K562 (cell line): ENCODE results near the gene SAMM50. TPM values are rescaled to one million over a fixed set of nuclear protein-coding genes. Genes with fewer than 3 reads are reported as not detected.

ENCODE experiments used
- CBX1 ChIP-seq: sonication (generic); IDR thresholded peaks from 2 replicates; pipeline ENCODE4 v1.6.1; 2016; ENCODE audit warnings: antibody characterized with exemption, low read depth, mild to moderate bottlenecking
- CBX8 ChIP-seq: fragments of 200-600 bp; sonication (generic); IDR thresholded peaks from 2 replicates; pipeline ENCODE4 v1.6.1; 2012; ENCODE audit warnings: borderline replicate concordance, mixed run types, low read depth, mild to moderate bottlenecking, moderate library complexity, mixed read lengths, low read length, control low read depth, inconsistent platforms; ENCODE audit not compliant: poor library complexity, severe bottlenecking; ENCODE audit errors: extremely low read depth
- CGGBP1 ChIP-seq: fragments of 250-450 bp; sonication (Bioruptor Pico); IDR thresholded peaks from 2 replicates; pipeline ENCODE4 v1.9.0; 2021; ENCODE audit warnings: mild to moderate bottlenecking
- DIDO1 ChIP-seq: fragments of 450-650 bp; IDR thresholded peaks from 2 replicates; pipeline ENCODE4 v1.6.1; 2016; ENCODE audit warnings: low read depth, missing biosample characterization, missing genetic modification characterization
- EP300 ChIP-seq: IDR thresholded peaks from 2 replicates; pipeline ENCODE4 v1.6.1; 2012; ENCODE audit warnings: low read length, improper control_type of control experiment
- ESRRA ChIP-seq: fragments of 450-650 bp; IDR thresholded peaks from 2 replicates; pipeline ENCODE4 v1.6.1; 2014; ENCODE audit warnings: low read depth, mild to moderate bottlenecking, moderate library complexity, borderline replicate concordance
- ETV6 ChIP-seq, 3 experiments: fragments of 150-350 bp in 1 of 3; sonication (generic) in 1 of 3; formaldehyde crosslinking in 1 of 3; IDR thresholded peaks; 2 replicates each; pipeline versions ENCODE4 v1.6.1 to v1.8.0; 2014 to 2022; ENCODE audit warnings: borderline replicate concordance in 2 of 3, low read depth in 2 of 3, antibody characterized with exemption in 1 of 3, low read length in 1 of 3, mild to moderate bottlenecking in 1 of 3, missing genetic modification reagents in 1 of 3
- HDAC8 ChIP-seq: fragments of 450-650 bp; IDR thresholded peaks from 2 replicates; pipeline ENCODE4 v1.6.1; 2016; ENCODE audit warnings: mild to moderate bottlenecking, missing genetic modification characterization, moderate library complexity, missing compliant biosample characterization
- HNRNPUL1 ChIP-seq: fragments of 200-400 bp; formaldehyde crosslinking; IDR thresholded peaks from 2 replicates; pipeline ENCODE4 v1.6.1; 2017; ENCODE audit warnings: low read length
- MAX ChIP-seq: sonication (generic); formaldehyde crosslinking; IDR thresholded peaks from 2 replicates; pipeline ENCODE4 v1.9.0; 2022; ENCODE audit warnings: mild to moderate bottlenecking, missing genetic modification reagents
- MITF ChIP-seq: IDR thresholded peaks from 2 replicates; pipeline ENCODE4 v1.6.1; 2014; ENCODE audit warnings: antibody characterized with exemption
- MYBL2 ChIP-seq, 2 experiments: fragments of 450-650 bp in 1 of 2; sonication (generic) in 1 of 2; formaldehyde crosslinking in 1 of 2; IDR thresholded peaks; 2 replicates each; pipeline versions ENCODE4 v1.6.1 to v1.8.1; 2017 to 2022; ENCODE audit warnings: borderline replicate concordance in 1 of 2, inconsistent platforms in 1 of 2, low read depth in 1 of 2, mild to moderate bottlenecking in 1 of 2, missing genetic modification reagents in 1 of 2, moderate library complexity in 1 of 2
- NFATC3 ChIP-seq: fragments of 450-650 bp; IDR thresholded peaks from 2 replicates; pipeline ENCODE4 v1.6.1; 2017; ENCODE audit warnings: mild to moderate bottlenecking
- NFIX ChIP-seq: fragments of 250-450 bp; sonication (Bioruptor Pico); IDR thresholded peaks from 2 replicates; pipeline ENCODE4 v1.4.0; 2020; ENCODE audit warnings: low read depth, mild to moderate bottlenecking, moderate library complexity
- NUFIP1 ChIP-seq: fragments of 450-650 bp; IDR thresholded peaks from 2 replicates; pipeline ENCODE4 v1.6.1; 2018; ENCODE audit not compliant: partially characterized antibody
- POLR2G ChIP-seq: fragments of 200-400 bp; formaldehyde crosslinking; IDR thresholded peaks from 2 replicates; pipeline ENCODE4 v1.6.1; 2017; ENCODE audit warnings: low read depth, mild to moderate bottlenecking, antibody characterized with exemption, low read length, moderate library complexity
- RBBP5 ChIP-seq: fragments of 200-600 bp; sonication (generic); IDR thresholded peaks from 2 replicates; pipeline ENCODE4 v1.6.1; 2012; ENCODE audit warnings: borderline replicate concordance, mild to moderate bottlenecking, low read length, control low read depth, inconsistent platforms; ENCODE audit not compliant: insufficient read depth, poor library complexity, severe bottlenecking
- RBFOX2 ChIP-seq: fragments of 200-400 bp; formaldehyde crosslinking; IDR thresholded peaks from 2 replicates; pipeline ENCODE4 v1.6.1; 2017; ENCODE audit warnings: low read depth, mild to moderate bottlenecking, low read length, moderate library complexity
- SAFB ChIP-seq: fragments of 200-400 bp; formaldehyde crosslinking; IDR thresholded peaks from 2 replicates; pipeline ENCODE4 v1.6.1; 2017; ENCODE audit warnings: low read depth, low read length, borderline replicate concordance
- SMAD1 ChIP-seq: fragments of 150-350 bp; IDR thresholded peaks from 2 replicates; pipeline ENCODE4 v1.6.1; 2014; ENCODE audit warnings: low read length, low read depth; ENCODE audit not compliant: partially characterized antibody
- SNRNP70 ChIP-seq: fragments of 200-400 bp; formaldehyde crosslinking; optimal IDR thresholded peaks from 2 replicates; pipeline ENCODE3; 2017; ENCODE audit warnings: low read depth, low read length
- THRAP3 ChIP-seq: fragments of 450-650 bp; IDR thresholded peaks from 2 replicates; pipeline ENCODE4 v1.6.1; 2016; ENCODE audit warnings: mild to moderate bottlenecking, inconsistent platforms, borderline replicate concordance
- XRCC5 ChIP-seq: fragments of 200-400 bp; formaldehyde crosslinking; IDR thresholded peaks from 2 replicates; pipeline ENCODE4 v1.6.1; 2017; ENCODE audit warnings: low read depth, mild to moderate bottlenecking, low read length
- ZNF12 ChIP-seq: sonication (generic); formaldehyde crosslinking; IDR thresholded peaks from 2 replicates; pipeline ENCODE4 v1.4.0; 2020; ENCODE audit warnings: mild to moderate bottlenecking, missing genetic modification reagents
- ZNF217 ChIP-seq: sonication (generic); formaldehyde crosslinking; IDR thresholded peaks from 2 replicates; pipeline ENCODE4 v1.8.0; 2022; ENCODE audit warnings: mild to moderate bottlenecking, missing genetic modification reagents
- ZNF354B ChIP-seq: fragments of 250-450 bp; sonication (Bioruptor Pico); IDR thresholded peaks from 2 replicates; pipeline ENCODE4 v1.4.0; 2020
- ZNF780A ChIP-seq: fragments of 250-450 bp; sonication (Bioruptor Pico); IDR thresholded peaks from 2 replicates; pipeline ENCODE4 v1.5.0; 2021; ENCODE audit warnings: mild to moderate bottlenecking
- polyA plus RNA-seq, 8 experiments: library from polyadenylated mRNA; depleted of rRNA in 4 of 8; stranded (reverse) in 5 of 8; unstranded in 3 of 8; fragments of >200 nt; fragmentation: Nextera tagmentation in 2 of 8; fragmentation: Illumina TruSeq in 1 of 8; extraction: Ambion mirVana in 2 of 8; extraction: Trizol in 1 of 8; gene quantifications; 2 replicates each; pipeline versions ENCODE4 v1.2.1 to v1.2.3, GENCODE V29; 2011 to 2014; ENCODE audit warnings: inconsistent platforms in 1 of 8, missing spikeins in 1 of 8
- total RNA-seq, 7 experiments: library from RNA; depleted of rRNA in 6 of 7; stranded (reverse); fragments of >200 nt in 6 of 7; fragmentation: Illumina TruSeq in 2 of 7; extraction: Trizol in 2 of 7; gene quantifications; 2 replicates each; pipeline versions ENCODE4 v1.2.1 to v1.2.3, GENCODE V29; 2011 to 2021; ENCODE audit warnings: low replicate concordance in 1 of 7

The SAMM50 gene
- total and polyA plus RNA-seq, 9 of the 15 experiments (the other 6 are each of a cell fraction or from before 2014, with no cell fraction given), result 14.6 to 49.3 (median 38.1) TPM

- TF ChIP-seq EP300 (no peak), SNRNP70 (no peak), ZNF780A (CRISPR knock-in tag) (no peak), ZNF217 (CRISPR knock-in tag) (no peak), CGGBP1 (CRISPR knock-in tag) (no peak), MYBL2 (IDR thresholded peaks at IDR 0.05; ENCODE audit: low read depth) (no peak), MYBL2 (CRISPR knock-in tag; IDR thresholded peaks at IDR 0.05; ENCODE audit: borderline replicate concordance) (no peak), NFIX (CRISPR knock-in tag) (no peak), ZNF354B (no peak), NUFIP1 (no peak), HDAC8 (no peak), ESRRA (peak; percentile 69), MITF (no peak), RBBP5 (peak; percentile 98), CBX8 (no peak), SMAD1 (no peak), NFATC3 (no peak), ZNF12 (CRISPR knock-in tag) (no peak), POLR2G (peak; percentile 95), CBX1 (no peak), SAFB (peak; percentile 85; the same call in 1 of the 2 replicates), DIDO1 (tag) (peak; percentile 65; the same call in 1 of the 2 replicates), ETV6 (IDR thresholded peaks at IDR 0.05; ENCODE audit: borderline replicate concordance in 1 of 2, low read depth in 2 of 2, low read length in 1 of 2) (no peak), ETV6 (CRISPR knock-in tag; IDR thresholded peaks at IDR 0.05; ENCODE audit: borderline replicate concordance) (no peak), MAX (peak; percentile 53), XRCC5 (no peak), HNRNPUL1 (no peak), RBFOX2 (peak; percentile 94), THRAP3 (no peak)
Observed at GRCh38 chr22:43955040-43955882, at the start of gene SAMM50 (continued).
